Endothelial cell of umbilical vein (primary cell): ENCODE measurements around the gene GLIPR1L2.

ENCODE experiments used
- EZH2 ChIP-seq: IDR thresholded peaks from 2 replicates; pipeline ENCODE4 v1.6.1; 2012; ENCODE audit warnings: borderline replicate concordance, low read depth, mild to moderate bottlenecking, moderate library complexity, low read length, inconsistent platforms; ENCODE audit not compliant: severe bottlenecking
- FOS ChIP-seq: IDR thresholded peaks from 2 replicates; pipeline ENCODE4 v1.6.1; 2011; ENCODE audit warnings: mild to moderate bottlenecking, low read length, moderate library complexity, borderline replicate concordance; ENCODE audit not compliant: insufficient read depth
- GATA2 ChIP-seq: IDR thresholded peaks from 2 replicates; pipeline ENCODE4 v1.7.0; 2011; ENCODE audit warnings: low read depth, mild to moderate bottlenecking, moderate library complexity, mixed read lengths, low read length; ENCODE audit not compliant: insufficient read length, insufficient read depth
- MAX ChIP-seq: IDR thresholded peaks from 2 replicates; pipeline ENCODE4 v1.6.1; 2011; ENCODE audit not compliant: insufficient read depth, insufficient read length
- MYC ChIP-seq: IDR thresholded peaks from one replicate; pipeline ENCODE4 v1.6.1; 2011; ENCODE audit warnings: mild to moderate bottlenecking, low read depth, low read length
- POLR2A ChIP-seq: IDR thresholded peaks from 2 replicates; pipeline ENCODE4 v1.6.1; 2012; ENCODE audit warnings: low read depth, mild to moderate bottlenecking, control low read depth, low read length
- POLR2AphosphoS5 ChIP-seq: IDR thresholded peaks from 2 replicates; pipeline ENCODE4 v1.6.1; 2012; ENCODE audit warnings: low read depth, mild to moderate bottlenecking, control low read depth, low read length, moderate library complexity; ENCODE audit not compliant: insufficient read depth
- TF ChIP-seq, protein P1 (sequence below), 2 donors: IDR thresholded peaks; 1 replicate in 1 of 2; 2 replicates in 1 of 2; pipeline ENCODE4 v1.5.1; 2011; ENCODE audit warnings: low read length in 2 of 2, mild to moderate bottlenecking in 2 of 2, moderate library complexity in 2 of 2, control low read depth in 1 of 2, inconsistent platforms in 1 of 2, low read depth in 1 of 2; ENCODE audit not compliant: insufficient read depth in 1 of 2; ENCODE audit errors: extremely low read depth in 1 of 2

DNA sequence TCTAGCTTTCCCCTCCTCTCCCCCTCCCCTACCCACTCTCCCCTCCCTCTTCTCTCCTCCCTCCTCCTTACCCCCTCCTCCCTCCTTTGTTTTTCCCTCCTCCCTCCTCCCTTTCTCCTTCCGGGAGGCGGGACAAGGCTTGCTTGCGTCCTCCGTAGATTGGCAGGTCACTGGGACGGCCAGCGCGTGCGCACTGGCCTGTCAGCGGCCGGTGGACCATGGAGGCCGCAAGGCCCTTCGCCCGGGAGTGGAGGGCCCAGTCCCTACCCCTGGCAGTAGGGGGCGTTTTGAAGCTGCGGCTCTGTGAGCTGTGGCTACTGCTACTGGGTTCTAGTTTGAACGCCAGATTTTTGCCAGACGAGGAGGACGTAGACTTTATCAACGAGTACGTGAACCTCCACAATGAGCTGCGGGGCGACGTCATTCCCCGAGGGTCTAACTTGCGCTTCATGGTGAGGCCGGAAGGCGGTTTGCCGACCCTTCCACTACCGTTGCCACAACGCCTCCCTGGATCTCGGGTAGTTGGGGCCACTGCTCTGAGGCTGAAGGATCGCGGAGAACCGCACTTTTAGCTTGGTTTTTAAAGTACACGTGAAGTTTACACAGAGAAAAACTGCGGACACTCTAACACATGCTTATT is at the start of gene GLIPR1L2:
- TF ChIP-seq, protein P1, sequence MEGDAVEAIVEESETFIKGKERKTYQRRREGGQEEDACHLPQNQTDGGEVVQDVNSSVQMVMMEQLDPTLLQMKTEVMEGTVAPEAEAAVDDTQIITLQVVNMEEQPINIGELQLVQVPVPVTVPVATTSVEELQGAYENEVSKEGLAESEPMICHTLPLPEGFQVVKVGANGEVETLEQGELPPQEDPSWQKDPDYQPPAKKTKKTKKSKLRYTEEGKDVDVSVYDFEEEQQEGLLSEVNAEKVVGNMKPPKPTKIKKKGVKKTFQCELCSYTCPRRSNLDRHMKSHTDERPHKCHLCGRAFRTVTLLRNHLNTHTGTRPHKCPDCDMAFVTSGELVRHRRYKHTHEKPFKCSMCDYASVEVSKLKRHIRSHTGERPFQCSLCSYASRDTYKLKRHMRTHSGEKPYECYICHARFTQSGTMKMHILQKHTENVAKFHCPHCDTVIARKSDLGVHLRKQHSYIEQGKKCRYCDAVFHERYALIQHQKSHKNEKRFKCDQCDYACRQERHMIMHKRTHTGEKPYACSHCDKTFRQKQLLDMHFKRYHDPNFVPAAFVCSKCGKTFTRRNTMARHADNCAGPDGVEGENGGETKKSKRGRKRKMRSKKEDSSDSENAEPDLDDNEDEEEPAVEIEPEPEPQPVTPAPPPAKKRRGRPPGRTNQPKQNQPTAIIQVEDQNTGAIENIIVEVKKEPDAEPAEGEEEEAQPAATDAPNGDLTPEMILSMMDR (IDR thresholded peaks at IDR 0.05; ENCODE audit: extremely low read depth in 1 of 2, insufficient read depth in 1 of 2, low read depth in 1 of 2, low read length in 2 of 2) = peak; percentile 89 to 94
- no peak for TF ChIP-seq MYC
- TF ChIP-seq POLR2A = no peak
- no peak for TF ChIP-seq EZH2
- TF ChIP-seq FOS = no peak
- TF ChIP-seq MAX = no peak
- TF ChIP-seq POLR2AphosphoS5 = peak; percentile 48
- no peak for TF ChIP-seq GATA2
